Measurements from ENCODE around the gene AKAP6. TPM values are rescaled to one million over a fixed set of nuclear protein-coding genes. Genes with fewer than 3 reads are reported as not detected.

The AKAP6 gene
- total RNA-seq, 1 experiment from 2014 or later: 1.1 TPM

GRCh38 chr14:32594766-32595165 is 265.7 kb downstream of the AKAP6 start:
- no peak overlapping the region for H2BK20ac ChIP-seq (ENCODE audit: low read depth, low read length, poor library complexity, severe bottlenecking)
- H3K36me3 Mint-ChIP-seq (ENCODE audit: insufficient read depth in 1 of 3, low read depth in 3 of 3): no peaks in the 10 kb centered on the region
- no peaks in the 10 kb centered on the region for H3K79me1 ChIP-seq (ENCODE audit: insufficient read depth, low read depth, low read length, poor library complexity, severe bottlenecking)
- no peak overlapping the region for H4K5ac ChIP-seq (ENCODE audit: insufficient read length, low read depth, low read length)
- no peak overlapping the region for H3K56ac ChIP-seq (ENCODE audit: insufficient read length, low read depth, low read length)
- H3K4ac ChIP-seq (ENCODE audit: low read depth, low read length): no peak overlapping the region
- H3K23me2 ChIP-seq (ENCODE audit: insufficient read length, low read depth, low read length, poor library complexity, severe bottlenecking): no peaks in the 10 kb centered on the region
- no peak overlapping the region for H3K9ac ChIP-seq (ENCODE audit: extremely low read depth, insufficient read length, low read length)
- H3K27me3 Mint-ChIP-seq (ENCODE audit: low read depth): no peaks in the 10 kb centered on the region; the same call in 1 of the 2 replicates
- H4K8ac ChIP-seq (replicated peaks; ENCODE audit: insufficient read length, low read depth, low read length): no peak overlapping the region
- no CpG with 5 or more reads among the region's 3 CpGs for WGBS (ENCODE audit: extremely low coverage, insufficient read length, low lambda C conversion rate)
- no peak overlapping the region for H2BK15ac ChIP-seq (ENCODE audit: low read depth, low read length)
- DNase-seq: no peak
- no peak overlapping the region for H3T11ph ChIP-seq (ENCODE audit: low read length)
- H3K4me1 ChIP-seq (ENCODE audit: insufficient read depth, low read length): no peaks in the 10 kb centered on the region
- no peak overlapping the region for H2BK120ac ChIP-seq (ENCODE audit: low read depth, low read length, poor library complexity, severe bottlenecking)
- H2AK5ac ChIP-seq (ENCODE audit: insufficient read length, low read length): no peak overlapping the region
- H2BK5ac ChIP-seq (ENCODE audit: insufficient read length, low read length): no peak overlapping the region
- no peak overlapping the region for H2BK12ac ChIP-seq (ENCODE audit: insufficient read length, low read depth, low read length)
- H3K27me3 ChIP-seq (ENCODE audit: insufficient read depth, low read length): no peaks in the 10 kb centered on the region
- no peak overlapping the region for H3K4me2 ChIP-seq (ENCODE audit: insufficient read depth, insufficient read length, low read length)
- no peaks in the 10 kb centered on the region for H3K9me3 Mint-ChIP-seq
- no peak overlapping the region for H3K23ac ChIP-seq (ENCODE audit: insufficient read length, low read depth, low read length)
- H3K27ac ChIP-seq (ENCODE audit: insufficient read length, low read depth, low read length): no peak overlapping the region
- H3K4me1 Mint-ChIP-seq: no peaks in the 10 kb centered on the region
- no peak overlapping the region for H3K14ac ChIP-seq (ENCODE audit: insufficient read depth, low read length)
- no peak for TF ChIP-seq CTCF (conservative IDR thresholded peaks at IDR 0.05)
- no peak overlapping the region for H2AFZ ChIP-seq (ENCODE audit: low read length)
- H4K20me1 ChIP-seq (ENCODE audit: control insufficient read depth, insufficient read depth, insufficient read length): no peaks in the 10 kb centered on the region
- no peaks in the 10 kb centered on the region for H3K79me2 ChIP-seq (ENCODE audit: insufficient read depth, low read length)
- no peak overlapping the region for H3K18ac ChIP-seq (ENCODE audit: insufficient read length, low read depth, low read length)
- H3K9me3 ChIP-seq (ENCODE audit: control insufficient read depth, low read depth, low read length): no peaks in the 10 kb centered on the region
- no peak overlapping the region for H3K4me3 Mint-ChIP-seq
- no peak overlapping the region for H4K91ac ChIP-seq (ENCODE audit: insufficient read length, low read depth, low read length)
- no peak overlapping the region for H3K27ac Mint-ChIP-seq

Measured in H9 (cell line).